ENCODE results near the gene CLNS1A.

DNA sequence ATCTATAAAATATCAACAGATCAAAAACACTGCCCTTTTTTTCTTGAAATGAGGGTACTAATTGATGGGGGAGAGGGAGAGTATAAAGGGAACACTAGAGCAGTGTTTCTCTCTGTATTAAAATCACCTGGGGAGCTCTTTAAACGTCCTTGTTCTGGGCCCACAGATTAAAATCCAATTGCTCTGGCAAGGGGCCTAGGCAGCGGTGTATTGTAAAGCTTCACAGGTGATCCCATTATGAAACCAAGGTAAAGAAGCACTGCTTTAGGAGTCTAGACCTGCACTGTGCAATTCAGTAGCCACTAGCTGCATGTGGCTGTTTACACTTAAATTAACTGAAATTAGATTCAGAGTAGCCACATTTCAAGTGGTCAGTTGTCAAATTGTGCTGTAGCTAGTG is 44.9 kb downstream of the CLNS1A start:
- TF ChIP-seq, protein P1, sequence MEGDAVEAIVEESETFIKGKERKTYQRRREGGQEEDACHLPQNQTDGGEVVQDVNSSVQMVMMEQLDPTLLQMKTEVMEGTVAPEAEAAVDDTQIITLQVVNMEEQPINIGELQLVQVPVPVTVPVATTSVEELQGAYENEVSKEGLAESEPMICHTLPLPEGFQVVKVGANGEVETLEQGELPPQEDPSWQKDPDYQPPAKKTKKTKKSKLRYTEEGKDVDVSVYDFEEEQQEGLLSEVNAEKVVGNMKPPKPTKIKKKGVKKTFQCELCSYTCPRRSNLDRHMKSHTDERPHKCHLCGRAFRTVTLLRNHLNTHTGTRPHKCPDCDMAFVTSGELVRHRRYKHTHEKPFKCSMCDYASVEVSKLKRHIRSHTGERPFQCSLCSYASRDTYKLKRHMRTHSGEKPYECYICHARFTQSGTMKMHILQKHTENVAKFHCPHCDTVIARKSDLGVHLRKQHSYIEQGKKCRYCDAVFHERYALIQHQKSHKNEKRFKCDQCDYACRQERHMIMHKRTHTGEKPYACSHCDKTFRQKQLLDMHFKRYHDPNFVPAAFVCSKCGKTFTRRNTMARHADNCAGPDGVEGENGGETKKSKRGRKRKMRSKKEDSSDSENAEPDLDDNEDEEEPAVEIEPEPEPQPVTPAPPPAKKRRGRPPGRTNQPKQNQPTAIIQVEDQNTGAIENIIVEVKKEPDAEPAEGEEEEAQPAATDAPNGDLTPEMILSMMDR (conservative IDR thresholded peaks at IDR 0.05), result no peak
- no peak for TF ChIP-seq EZH2 (IDR thresholded peaks at IDR 0.05; ENCODE audit: low read depth)
